SU-DHL-6 (cell line): ENCODE results near the gene PDE3A.

Experiments
- EZH2phosphoT487 ChIP-seq: fragments of 200-600 bp; sonication (generic), shearing (Covaris generic); conservative IDR thresholded peaks from 2 replicates; pipeline ENCODE4 v1.6.1; 2018; ENCODE audit warnings: mild to moderate bottlenecking, antibody characterized with exemption, low read length, moderate library complexity, mixed read lengths
- TF ChIP-seq, protein P1 (sequence below): fragments of 200-600 bp; sonication (generic); IDR thresholded peaks from one replicate; pipeline ENCODE4 v1.5.1; 2017; ENCODE audit warnings: antibody characterized with exemption, mild to moderate bottlenecking, low read length, moderate library complexity; ENCODE audit not compliant: insufficient read depth, poor library complexity, severe bottlenecking

DNA sequence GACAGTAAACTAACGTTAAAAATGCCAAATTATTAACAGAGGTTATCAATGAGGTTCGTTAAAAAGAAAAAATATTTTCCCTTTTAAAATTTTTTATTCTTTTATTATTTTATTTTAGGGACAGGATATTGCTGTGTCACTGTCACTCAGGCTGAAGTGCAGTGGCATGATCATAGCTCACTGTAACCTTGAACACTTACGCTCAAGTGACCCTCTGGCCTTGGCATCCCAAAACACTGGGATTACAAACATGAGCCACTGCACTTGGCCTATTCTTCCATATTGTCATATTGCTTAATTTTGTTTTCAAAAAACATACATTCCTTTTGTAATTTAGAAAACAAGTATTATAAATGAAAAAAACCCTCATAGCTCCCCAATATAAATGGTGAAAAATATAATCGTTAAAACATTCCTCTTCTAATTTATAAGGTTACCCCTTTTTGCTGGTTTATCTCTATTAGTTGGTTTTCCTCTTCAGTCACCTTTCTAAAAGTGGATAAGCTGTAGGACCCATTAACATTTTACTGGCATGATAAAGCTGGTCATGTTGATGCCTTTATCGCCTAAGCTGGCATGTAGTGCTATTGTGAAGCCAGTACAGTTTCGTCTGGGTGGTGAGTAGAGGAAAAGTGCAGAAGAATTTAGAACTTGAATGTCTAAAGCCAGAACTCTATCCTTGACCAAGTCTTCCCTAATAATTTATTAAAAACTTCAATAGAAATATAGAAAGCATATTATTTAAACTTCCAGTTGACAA is 27.6 kb downstream of the PDE3A start:
- TF ChIP-seq, protein P1, sequence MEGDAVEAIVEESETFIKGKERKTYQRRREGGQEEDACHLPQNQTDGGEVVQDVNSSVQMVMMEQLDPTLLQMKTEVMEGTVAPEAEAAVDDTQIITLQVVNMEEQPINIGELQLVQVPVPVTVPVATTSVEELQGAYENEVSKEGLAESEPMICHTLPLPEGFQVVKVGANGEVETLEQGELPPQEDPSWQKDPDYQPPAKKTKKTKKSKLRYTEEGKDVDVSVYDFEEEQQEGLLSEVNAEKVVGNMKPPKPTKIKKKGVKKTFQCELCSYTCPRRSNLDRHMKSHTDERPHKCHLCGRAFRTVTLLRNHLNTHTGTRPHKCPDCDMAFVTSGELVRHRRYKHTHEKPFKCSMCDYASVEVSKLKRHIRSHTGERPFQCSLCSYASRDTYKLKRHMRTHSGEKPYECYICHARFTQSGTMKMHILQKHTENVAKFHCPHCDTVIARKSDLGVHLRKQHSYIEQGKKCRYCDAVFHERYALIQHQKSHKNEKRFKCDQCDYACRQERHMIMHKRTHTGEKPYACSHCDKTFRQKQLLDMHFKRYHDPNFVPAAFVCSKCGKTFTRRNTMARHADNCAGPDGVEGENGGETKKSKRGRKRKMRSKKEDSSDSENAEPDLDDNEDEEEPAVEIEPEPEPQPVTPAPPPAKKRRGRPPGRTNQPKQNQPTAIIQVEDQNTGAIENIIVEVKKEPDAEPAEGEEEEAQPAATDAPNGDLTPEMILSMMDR: no peak
- no peak for TF ChIP-seq EZH2phosphoT487
